ENCODE measurements around the gene LRRFIP1.

Gene LRRFIP1

DNA sequence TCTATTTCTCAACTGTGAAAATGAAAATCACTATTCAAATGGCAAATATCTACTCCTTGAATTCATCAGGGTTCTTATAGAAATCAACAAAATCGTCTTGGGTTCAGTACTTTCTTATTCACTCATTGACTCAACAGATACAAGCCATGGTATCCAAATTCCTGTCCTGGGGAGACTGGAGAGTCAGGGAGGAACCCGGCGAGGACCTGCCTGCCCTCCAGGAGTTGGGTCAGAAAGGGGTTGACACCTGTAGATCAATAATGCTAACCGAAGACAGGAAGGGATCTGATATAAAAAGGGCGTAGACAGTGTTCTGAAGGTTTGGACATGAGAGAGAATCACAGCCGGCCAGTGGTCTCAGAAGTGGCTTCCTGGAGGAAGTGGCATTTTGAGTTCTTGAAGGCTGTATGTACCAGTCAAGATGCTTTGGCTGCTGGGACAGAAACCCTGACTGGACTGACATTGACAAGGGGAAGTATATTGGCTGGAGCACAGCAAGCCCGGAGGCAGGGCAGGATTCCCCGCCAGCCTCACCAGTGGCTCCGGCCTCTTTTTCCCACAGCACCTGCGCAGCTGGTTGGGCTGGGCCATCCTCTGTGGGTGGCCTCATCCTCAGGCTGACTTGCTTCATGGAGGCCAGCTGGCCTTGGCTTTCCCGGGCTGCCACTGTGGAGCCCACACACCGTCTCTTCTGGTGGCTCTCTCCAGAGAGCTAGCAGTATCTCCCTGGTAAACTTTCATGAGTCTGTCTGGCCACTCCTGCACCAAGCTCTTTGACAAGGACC lies 3.0 kb downstream of the LRRFIP1 start:
- TF ChIP-seq, protein P1, sequence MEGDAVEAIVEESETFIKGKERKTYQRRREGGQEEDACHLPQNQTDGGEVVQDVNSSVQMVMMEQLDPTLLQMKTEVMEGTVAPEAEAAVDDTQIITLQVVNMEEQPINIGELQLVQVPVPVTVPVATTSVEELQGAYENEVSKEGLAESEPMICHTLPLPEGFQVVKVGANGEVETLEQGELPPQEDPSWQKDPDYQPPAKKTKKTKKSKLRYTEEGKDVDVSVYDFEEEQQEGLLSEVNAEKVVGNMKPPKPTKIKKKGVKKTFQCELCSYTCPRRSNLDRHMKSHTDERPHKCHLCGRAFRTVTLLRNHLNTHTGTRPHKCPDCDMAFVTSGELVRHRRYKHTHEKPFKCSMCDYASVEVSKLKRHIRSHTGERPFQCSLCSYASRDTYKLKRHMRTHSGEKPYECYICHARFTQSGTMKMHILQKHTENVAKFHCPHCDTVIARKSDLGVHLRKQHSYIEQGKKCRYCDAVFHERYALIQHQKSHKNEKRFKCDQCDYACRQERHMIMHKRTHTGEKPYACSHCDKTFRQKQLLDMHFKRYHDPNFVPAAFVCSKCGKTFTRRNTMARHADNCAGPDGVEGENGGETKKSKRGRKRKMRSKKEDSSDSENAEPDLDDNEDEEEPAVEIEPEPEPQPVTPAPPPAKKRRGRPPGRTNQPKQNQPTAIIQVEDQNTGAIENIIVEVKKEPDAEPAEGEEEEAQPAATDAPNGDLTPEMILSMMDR (IDR thresholded peaks at IDR 0.05; ENCODE audit: insufficient read depth, low read depth, low read length, missing control alignments), result no peak
- DNase-seq (ENCODE audit: low read depth), result no peak
- H3K4me3 ChIP-seq (ENCODE audit: low read depth, low read length), result no peak overlapping the region

DNA sequence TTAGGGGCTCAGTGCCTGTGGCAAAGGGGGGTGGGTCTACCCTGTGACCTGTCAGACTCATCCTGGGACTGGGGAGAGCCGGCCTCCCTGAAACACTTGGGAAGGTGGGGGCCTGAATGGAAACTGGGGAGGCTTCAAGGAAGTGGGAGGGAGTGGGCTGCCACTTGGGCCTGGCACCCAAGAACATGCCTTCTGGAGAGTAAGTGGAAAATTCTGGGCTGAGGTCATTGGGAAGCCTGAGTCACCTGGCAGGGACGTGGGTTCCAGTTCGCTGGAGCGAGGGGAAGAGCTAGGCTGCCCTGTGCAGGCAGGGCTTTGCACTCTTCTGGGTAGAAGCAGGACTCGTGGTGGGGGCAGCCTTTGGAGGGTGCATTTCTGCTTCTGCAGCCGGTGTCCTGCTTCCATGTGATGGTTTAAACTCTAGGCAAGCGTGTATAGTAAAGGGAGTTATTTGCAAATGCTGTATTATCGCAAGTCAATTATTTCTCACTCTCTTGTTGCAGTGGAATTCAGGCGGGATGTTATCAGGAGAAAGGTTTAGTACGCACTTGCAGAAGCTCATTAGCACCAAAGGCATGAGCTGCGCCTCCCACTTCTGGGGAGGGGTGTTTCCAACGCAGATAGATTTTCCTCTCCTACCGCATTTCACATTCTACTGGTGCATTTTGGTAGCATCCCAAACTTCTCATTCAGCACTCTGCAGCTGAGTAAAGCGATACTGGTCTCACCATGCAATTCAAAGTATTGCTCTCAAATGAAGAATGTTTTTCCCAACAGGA lies 3.8 kb downstream of the LRRFIP1 start:
- no peak overlapping the region for H3K4me3 ChIP-seq (ENCODE audit: low read depth, low read length)
- no peak for DNase-seq (ENCODE audit: low read depth)
- TF ChIP-seq, protein P1 (IDR thresholded peaks at IDR 0.05; ENCODE audit: insufficient read depth, low read depth, low read length, missing control alignments), result no peak

DNA sequence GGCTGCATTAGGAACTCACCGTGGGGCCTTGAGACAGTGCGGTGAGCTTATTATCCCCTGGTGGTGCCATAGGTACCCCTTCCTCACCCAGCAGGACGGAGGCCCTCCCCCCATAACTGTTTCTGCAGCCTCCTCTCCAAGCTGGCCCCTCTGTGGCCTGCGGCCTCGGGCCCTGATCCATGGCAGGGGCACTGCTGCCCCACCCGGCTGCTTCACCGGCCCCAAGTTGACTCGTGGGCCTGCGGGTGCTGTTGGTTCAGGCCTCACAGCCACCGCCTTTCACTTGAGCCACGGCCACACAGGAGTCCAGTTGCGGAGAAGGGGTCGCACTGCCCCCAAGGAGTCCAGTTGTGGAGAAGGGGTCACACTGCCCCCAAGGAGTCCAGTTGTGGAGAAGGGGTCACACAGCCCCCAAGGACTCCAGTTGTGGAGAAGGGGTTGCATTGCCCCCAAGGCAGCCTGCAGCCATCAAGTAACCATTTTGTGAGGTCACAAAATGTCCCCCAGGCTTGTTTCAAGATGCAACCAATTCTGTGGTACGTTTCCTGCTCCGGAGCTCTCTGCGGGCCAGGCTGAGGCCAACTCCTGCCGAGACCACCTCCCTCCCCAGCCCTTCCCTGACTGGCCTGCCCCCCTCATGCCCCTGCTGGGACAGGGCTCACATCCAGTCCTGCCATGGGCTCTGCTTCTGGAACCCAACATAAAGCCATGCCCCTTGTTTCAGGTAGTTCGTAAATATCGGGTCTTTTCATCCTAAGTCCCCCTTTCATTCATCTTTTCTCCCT lies 4.6 kb downstream of the LRRFIP1 start:
- no peak overlapping the region for H3K4me3 ChIP-seq (ENCODE audit: low read depth, low read length)
- TF ChIP-seq, protein P1 (IDR thresholded peaks at IDR 0.05; ENCODE audit: insufficient read depth, low read depth, low read length, missing control alignments), result no peak
- no peak for DNase-seq (ENCODE audit: low read depth)

DNA sequence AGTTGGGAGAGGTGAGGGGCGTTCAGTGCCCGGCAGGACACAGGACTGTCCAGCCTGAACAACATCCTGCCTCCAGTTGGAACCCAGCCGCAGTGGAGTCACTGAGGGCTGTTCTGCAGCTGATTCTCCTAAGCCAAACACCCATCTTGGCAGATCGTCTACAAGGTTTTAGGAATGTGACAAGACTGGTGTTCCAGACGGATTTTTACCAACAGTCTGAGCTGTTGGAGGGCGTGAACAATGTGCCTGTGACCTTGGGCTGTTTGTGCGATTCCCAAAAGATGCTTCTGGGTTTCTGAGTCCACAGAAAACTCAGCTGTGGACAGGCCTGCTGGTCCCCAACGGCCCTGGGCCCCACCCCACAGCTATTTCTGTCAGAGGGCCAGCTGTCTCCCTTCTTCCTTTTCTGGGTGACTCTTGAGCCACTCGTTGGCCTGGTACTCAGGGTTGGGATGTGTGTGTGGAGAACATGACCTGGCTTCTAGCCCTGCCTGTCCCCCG lies 5.7 kb downstream of the LRRFIP1 start:
- TF ChIP-seq, protein P1 (IDR thresholded peaks at IDR 0.05; ENCODE audit: insufficient read depth, low read depth, low read length, missing control alignments), result no peak
- DNase-seq (ENCODE audit: low read depth), result no peak
- H3K4me3 ChIP-seq (ENCODE audit: low read depth, low read length), result no peak overlapping the region

DNA sequence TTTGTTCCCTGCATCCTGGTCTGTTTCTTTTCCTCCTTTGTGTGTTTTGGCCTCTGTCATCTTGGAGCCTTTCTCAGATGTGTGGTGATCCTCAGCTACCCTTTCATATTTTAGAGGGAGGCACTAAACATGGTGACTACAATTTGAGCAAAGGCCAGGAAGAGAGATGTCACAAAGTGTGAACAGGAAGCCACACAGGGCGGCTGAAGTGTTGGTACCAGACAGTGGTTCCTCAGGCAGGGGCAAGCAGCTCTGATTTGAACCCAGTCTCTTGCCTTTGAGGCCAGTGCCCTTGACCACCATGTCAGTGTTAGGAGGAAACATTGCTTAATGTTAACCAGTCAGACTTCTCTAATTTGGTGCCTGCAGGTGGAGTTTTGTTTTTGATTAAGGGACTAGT lies 9.2 kb downstream of the LRRFIP1 start:
- DNase-seq (ENCODE audit: low read depth), result no peak
- TF ChIP-seq, protein P1 (IDR thresholded peaks at IDR 0.05; ENCODE audit: insufficient read depth, low read depth, low read length, missing control alignments), result no peak
- H3K4me3 ChIP-seq (ENCODE audit: low read depth, low read length), result no peak overlapping the region

DNA sequence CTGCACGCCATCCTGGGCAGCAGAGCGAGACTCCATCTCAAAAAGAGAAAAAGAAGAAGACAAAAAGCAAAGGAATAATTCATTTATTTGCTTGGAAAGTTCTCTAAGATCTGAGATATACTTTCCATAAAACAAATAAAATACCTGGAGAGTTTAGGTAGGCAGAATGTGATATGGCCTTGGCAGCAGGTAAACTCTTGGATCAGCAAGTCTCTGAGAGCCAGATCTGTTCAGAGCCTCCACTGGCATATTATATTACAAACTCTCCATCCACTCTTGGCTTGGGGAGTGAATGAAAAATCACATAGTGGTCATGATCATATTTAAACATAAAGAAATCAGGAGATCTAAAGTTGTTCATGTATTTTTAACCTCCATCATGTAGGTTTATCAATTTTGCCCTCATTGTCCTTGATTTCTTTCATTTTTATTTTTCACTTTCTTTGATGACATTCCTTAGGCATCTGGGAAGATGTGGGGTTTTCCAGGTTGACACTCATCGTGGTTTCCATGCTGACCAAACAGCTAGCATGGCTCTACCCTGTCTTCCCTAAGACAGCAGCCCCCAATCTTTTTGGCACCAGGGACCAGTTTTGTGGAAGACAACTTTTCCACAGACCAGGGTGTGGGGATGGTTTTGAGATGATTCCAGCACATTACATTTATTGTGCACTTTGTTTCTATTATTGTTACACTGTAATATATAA lies 10.2 kb downstream of the LRRFIP1 start:
- H3K4me3 ChIP-seq (ENCODE audit: low read depth, low read length), result no peak overlapping the region
- TF ChIP-seq, protein P1 (IDR thresholded peaks at IDR 0.05; ENCODE audit: insufficient read depth, low read depth, low read length, missing control alignments), result no peak
- no peak for DNase-seq (ENCODE audit: low read depth)
